Superior temporal gyrus (tissue), 1 donor: ENCODE data around the gene PRKAB1.
A peak's percentile ranks its signal among the peaks of the same experiment; 100 is the strongest.

ENCODE experiments used
- DNase-seq: peaks from one replicate; pipeline ENCODE4 v3.0.0-alpha.2; 2016; ENCODE audit errors: extremely low spot score

The PRKAB1 gene

GRCh38 chr12:119712721-119713120 lies 44.8 kb downstream of the PRKAB1 start:
- no peak for DNase-seq

- no peak for DNase-seq
Observed at GRCh38 chr12:119713551-119714031, 45.7 kb downstream of the PRKAB1 start.

GRCh38 chr12:119714614-119715267 lies 46.8 kb downstream of the PRKAB1 start:
- no peak for DNase-seq

- no peak for DNase-seq
Observed at GRCh38 chr12:119715268-119715620, 47.3 kb downstream of the PRKAB1 start.

GRCh38 chr12:119718141-119718540 lies 50.2 kb downstream of the PRKAB1 start:
- DNase-seq: no peak

GRCh38 chr12:119720349-119720748 lies 52.4 kb downstream of the PRKAB1 start:
- DNase-seq: no peak

- peak; percentile 60 for DNase-seq
Observed at GRCh38 chr12:119721306-119721705, 53.4 kb downstream of the PRKAB1 start.

- peak; percentile 62 for DNase-seq
Observed at GRCh38 chr12:119725523-119725922, 57.6 kb downstream of the PRKAB1 start.

GRCh38 chr12:119727600-119728443 lies 59.9 kb downstream of the PRKAB1 start:
- DNase-seq: peak; percentile 70

- DNase-seq: no peak
Observed at GRCh38 chr12:119728444-119728745, 60.5 kb downstream of the PRKAB1 start.

- no peak for DNase-seq
Observed at GRCh38 chr12:119729871-119730270, 61.9 kb downstream of the PRKAB1 start.

- DNase-seq: no peak
Observed at GRCh38 chr12:119730381-119730780, 62.4 kb downstream of the PRKAB1 start.
